H9 (cell line): ENCODE measurements around the gene BCAS3. TPM values are rescaled to one million over a fixed set of nuclear protein-coding genes. Genes with fewer than 3 reads are reported as not detected.

Experiments used
- DNase-seq: peaks from one replicate; pipeline ENCODE4 v3.0.0-alpha.2; 2017
- H2AFZ ChIP-seq: one replicate; pipeline ENCODE4 v1.6.1; 2013; ENCODE audit warnings: mild to moderate bottlenecking, low read length, control low read depth, moderate library complexity
- H2AK5ac ChIP-seq: 2 replicates; pipeline ENCODE4 v1.6.1; 2013; ENCODE audit warnings: low read length, control low read depth, mixed read lengths; ENCODE audit not compliant: insufficient read length
- H2BK120ac ChIP-seq: one replicate; pipeline ENCODE4 v1.6.1; 2013; ENCODE audit warnings: low read depth, mild to moderate bottlenecking, low read length, control low read depth, inconsistent platforms; ENCODE audit not compliant: poor library complexity, severe bottlenecking
- H2BK12ac ChIP-seq: 2 replicates; pipeline ENCODE4 v1.6.1; 2013; ENCODE audit warnings: low read length, control low read depth, mixed read lengths, low read depth; ENCODE audit not compliant: insufficient read length
- H2BK15ac ChIP-seq: 2 replicates; pipeline ENCODE4 v1.6.1; 2013; ENCODE audit warnings: low read depth, low read length, control low read depth
- H2BK20ac ChIP-seq: one replicate; pipeline ENCODE4 v1.6.1; 2013; ENCODE audit warnings: low read depth, mild to moderate bottlenecking, low read length, control low read depth, inconsistent platforms; ENCODE audit not compliant: poor library complexity, severe bottlenecking
- H2BK5ac ChIP-seq: 2 replicates; pipeline ENCODE4 v1.6.1; 2013; ENCODE audit warnings: low read length, control low read depth, mixed read lengths; ENCODE audit not compliant: insufficient read length
- H3K14ac ChIP-seq: 2 replicates; pipeline ENCODE4 v1.6.1; 2013; ENCODE audit warnings: low read length, control low read depth; ENCODE audit not compliant: insufficient read depth
- H3K18ac ChIP-seq: 2 replicates; pipeline ENCODE4 v1.6.1; 2013; ENCODE audit warnings: low read depth, mild to moderate bottlenecking, mixed read lengths, low read length, control low read depth; ENCODE audit not compliant: insufficient read length
- H3K23ac ChIP-seq: 2 replicates; pipeline ENCODE4 v1.6.1; 2013; ENCODE audit warnings: low read length, control low read depth, mixed read lengths, low read depth; ENCODE audit not compliant: insufficient read length
- H3K23me2 ChIP-seq: 2 replicates; pipeline ENCODE4 v1.6.1; 2013; ENCODE audit warnings: low read depth, mild to moderate bottlenecking, mixed read lengths, low read length, control low read depth; ENCODE audit not compliant: insufficient read length, poor library complexity, severe bottlenecking
- H3K27ac ChIP-seq: 2 replicates; pipeline ENCODE4 v1.5.1; 2013; ENCODE audit warnings: low read length, control low read depth, mixed read lengths, low read depth; ENCODE audit not compliant: insufficient read length
- H3K27me3 ChIP-seq: 2 replicates; pipeline ENCODE4 v1.6.1; 2013; ENCODE audit warnings: low read length, control low read depth, inconsistent platforms; ENCODE audit not compliant: insufficient read depth
- H3K4ac ChIP-seq: 2 replicates; pipeline ENCODE4 v1.6.1; 2013; ENCODE audit warnings: low read depth, mild to moderate bottlenecking, control low read depth, inconsistent platforms, low read length, moderate library complexity
- H3K4me1 ChIP-seq: 2 replicates; pipeline ENCODE4 v1.6.1; 2013; ENCODE audit warnings: low read length, control low read depth, inconsistent platforms; ENCODE audit not compliant: insufficient read depth
- H3K4me2 ChIP-seq: 2 replicates; pipeline ENCODE4 v1.6.1; 2013; ENCODE audit warnings: low read length, control low read depth, mixed read lengths; ENCODE audit not compliant: insufficient read length, insufficient read depth
- H3K56ac ChIP-seq: 2 replicates; pipeline ENCODE4 v1.6.1; 2013; ENCODE audit warnings: low read depth, mild to moderate bottlenecking, mixed read lengths, low read length, control low read depth; ENCODE audit not compliant: insufficient read length
- H3K79me1 ChIP-seq: 2 replicates; pipeline ENCODE4 v1.6.1; 2013; ENCODE audit warnings: low read depth, mild to moderate bottlenecking, moderate library complexity, low read length, control low read depth, inconsistent platforms; ENCODE audit not compliant: insufficient read depth, poor library complexity, severe bottlenecking
- H3K79me2 ChIP-seq: 2 replicates; pipeline ENCODE4 v1.6.1; 2013; ENCODE audit warnings: low read length, control low read depth, inconsistent platforms; ENCODE audit not compliant: insufficient read depth
- H3K9ac ChIP-seq: 2 replicates; pipeline ENCODE4 v1.6.1; 2013; ENCODE audit warnings: low read length, control low read depth, mixed read lengths; ENCODE audit not compliant: insufficient read length; ENCODE audit errors: extremely low read depth
- H3K9me3 ChIP-seq: one replicate; pipeline ENCODE4 v1.6.1; 2013; ENCODE audit warnings: low read depth, low read length, inconsistent platforms; ENCODE audit not compliant: control insufficient read depth
- H3T11ph ChIP-seq: one replicate; pipeline ENCODE4 v1.6.1; 2013; ENCODE audit warnings: mild to moderate bottlenecking, low read length, control low read depth, inconsistent platforms
- H4K20me1 ChIP-seq: one replicate; pipeline ENCODE4 v1.6.1; 2013; ENCODE audit not compliant: control insufficient read depth, insufficient read length, insufficient read depth
- H4K5ac ChIP-seq: 2 replicates; pipeline ENCODE4 v1.6.1; 2013; ENCODE audit warnings: low read depth, mild to moderate bottlenecking, mixed read lengths, low read length, control low read depth; ENCODE audit not compliant: insufficient read length
- H4K8ac ChIP-seq: replicated peaks from 2 replicates; pipeline ENCODE4 v1.6.1; 2013; ENCODE audit warnings: low read length, control low read depth, mixed read lengths, low read depth; ENCODE audit not compliant: insufficient read length
- H4K91ac ChIP-seq: 2 replicates; pipeline ENCODE4 v1.6.1; 2013; ENCODE audit warnings: low read depth, mild to moderate bottlenecking, moderate library complexity, mixed read lengths, low read length, control low read depth; ENCODE audit not compliant: insufficient read length
- H3K27ac Mint-ChIP-seq, 3 experiments: 2 replicates in 2 of 3; 3 replicates in 1 of 3; pipeline ENCODE4 v1.8.0; 2020 to 2021; ENCODE audit warnings: mixed read lengths in 3 of 3, mild to moderate bottlenecking in 1 of 3, moderate library complexity in 1 of 3
- H3K27me3 Mint-ChIP-seq: 2 replicates; pipeline ENCODE4 v1.8.0; 2021; ENCODE audit warnings: low read depth, mild to moderate bottlenecking, moderate library complexity, mixed read lengths
- H3K36me3 Mint-ChIP-seq, 3 experiments: 2 replicates in 2 of 3; 3 replicates in 1 of 3; pipeline ENCODE4 v1.8.0; 2020 to 2021; ENCODE audit warnings: low read depth in 3 of 3, mixed read lengths in 3 of 3; ENCODE audit not compliant: insufficient read depth in 1 of 3
- H3K4me1 Mint-ChIP-seq, 2 experiments: 2 replicates each; pipeline ENCODE4 v1.8.0; 2020; ENCODE audit warnings: mixed read lengths in 2 of 2
- H3K4me3 Mint-ChIP-seq, 2 experiments: 2 replicates in 1 of 2; 3 replicates in 1 of 2; pipeline ENCODE4 v1.8.0; 2020 to 2021; ENCODE audit warnings: mild to moderate bottlenecking in 2 of 2, mixed read lengths in 2 of 2, moderate library complexity in 1 of 2
- H3K9me3 Mint-ChIP-seq, 2 experiments: 2 replicates in 1 of 2; 3 replicates in 1 of 2; pipeline ENCODE4 v1.8.0; 2020; ENCODE audit warnings: mild to moderate bottlenecking in 2 of 2, mixed read lengths in 2 of 2, moderate library complexity in 1 of 2
- CTCF ChIP-seq: fragments of 200-600 bp; sonication (generic); conservative IDR thresholded peaks from 3 replicates; pipeline ENCODE4 v1.8.0; 2021; ENCODE audit warnings: antibody characterized with exemption, mild to moderate bottlenecking
- WGBS: extraction: QIAGEN DNeasy Blood & Tissue Kit; methylation state at CpG from one replicate; pipeline ENCODE4 v1.1.7; 2013; ENCODE audit warnings: missing lambda C conversion rate, low lambda C conversion rate, mixed read lengths; ENCODE audit not compliant: insufficient read length; ENCODE audit errors: extremely low coverage; 5-methylcytosine and 5-hydroxymethylcytosine counted together
- total RNA-seq: library from RNA; stranded (reverse); gene quantifications from 2 replicates; pipeline ENCODE4 v1.2.1, GENCODE V29; 2021

BCAS3 gene
- total RNA-seq, 1 experiment from 2014 or later, result 22.4 TPM

DNA sequence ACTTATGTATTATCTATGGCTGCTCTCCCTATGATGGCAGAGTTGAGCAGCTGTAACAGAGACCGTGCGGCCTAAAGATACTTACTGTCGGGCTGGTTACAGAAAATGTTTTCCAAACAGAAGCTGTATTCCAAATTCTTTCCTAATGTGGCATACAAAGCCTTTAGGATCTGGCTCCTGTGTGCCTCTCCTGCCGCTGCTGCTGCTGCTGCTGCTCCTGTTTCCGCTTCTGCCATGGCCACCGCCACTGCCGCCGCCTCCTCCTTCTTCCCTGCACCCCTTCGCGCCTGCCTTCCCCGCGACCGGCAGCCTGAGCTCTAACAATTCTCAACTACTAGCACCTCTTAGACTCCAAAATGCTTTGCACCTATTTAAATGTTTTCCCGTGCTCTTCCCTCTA, 458.1 kb downstream of the BCAS3 start:
- no peaks in the 10 kb centered on the region for H4K20me1 ChIP-seq
- H2AK5ac ChIP-seq, result no peak overlapping the region
- no peaks in the 10 kb centered on the region for H3K9me3 ChIP-seq
- no peak overlapping the region for H3K14ac ChIP-seq
- Mint-ChIP-seq H3K27ac (no peak overlapping the region; a peak in 1 of 7 replicates), H3K36me3 (no peaks in the 10 kb centered on the region), H3K4me3 (no peak overlapping the region), H3K4me1 (0 out of 4 replicates have a peak, but pooled peaks cover 0 to 2% of the 10 kb centered on the region in 2 experiments), H3K27me3 (no peaks in the 10 kb centered on the region), H3K9me3 (no peaks in the 10 kb centered on the region)
- H3K79me2 ChIP-seq, result no peaks in the 10 kb centered on the region
- no peak overlapping the region for H2BK12ac ChIP-seq
- no peak overlapping the region for H3K4me2 ChIP-seq
- H2BK20ac ChIP-seq, result no peak overlapping the region
- H4K8ac ChIP-seq, result no peak overlapping the region
- H4K91ac ChIP-seq, result no peak overlapping the region
- H2AFZ ChIP-seq, result no peak overlapping the region
- H3K56ac ChIP-seq, result no peak overlapping the region
- no peak for DNase-seq
- no peak overlapping the region for H3K23ac ChIP-seq
- no peaks in the 10 kb centered on the region for H3K23me2 ChIP-seq
- TF ChIP-seq CTCF, result no peak
- H3K27me3 ChIP-seq, result no peaks in the 10 kb centered on the region
- H3K79me1 ChIP-seq, result no peaks in the 10 kb centered on the region
- H2BK120ac ChIP-seq, result no peak overlapping the region
- H3K4ac ChIP-seq, result no peak overlapping the region
- no peaks in the 10 kb centered on the region for H3K4me1 ChIP-seq
- no peak overlapping the region for H4K5ac ChIP-seq
- no peak overlapping the region for H2BK15ac ChIP-seq
- H3K27ac ChIP-seq, result no peak overlapping the region
- no peak overlapping the region for H3T11ph ChIP-seq
- WGBS, result no CpG with 5 or more reads among the region's 14 CpGs
- no peak overlapping the region for H2BK5ac ChIP-seq
- H3K9ac ChIP-seq, result no peak overlapping the region
- H3K18ac ChIP-seq, result no peak overlapping the region
